ENCODE results near the gene PDZD4. TPM values are rescaled to one million over a fixed set of nuclear protein-coding genes. Genes with fewer than 3 reads are reported as not detected.
A peak's percentile ranks its signal among the peaks of the same experiment; 100 is the strongest.

Gene PDZD4
- total RNA-seq, 1 donor from 2014 or later: 0.68 TPM

GRCh38 chrX:153806999-153807575 is 23.3 kb downstream of the PDZD4 start:
- ATAC-seq: peak; percentile 81

GRCh38 chrX:153805436-153805835 is 24.9 kb downstream of the PDZD4 start:
- ATAC-seq: peak; percentile 82

GRCh38 chrX:153804621-153805020 is 25.7 kb downstream of the PDZD4 start:
- ATAC-seq: no peak

GRCh38 chrX:153804100-153804595 is 26.2 kb downstream of the PDZD4 start:
- ATAC-seq: no peak

- no peak for ATAC-seq
Observed at GRCh38 chrX:153803211-153804099, 26.9 kb downstream of the PDZD4 start.

- no peak for ATAC-seq
Observed at GRCh38 chrX:153802513-153803045, 27.8 kb downstream of the PDZD4 start.

GRCh38 chrX:153801669-153802068 is 28.7 kb downstream of the PDZD4 start:
- no peak for ATAC-seq

GRCh38 chrX:153800746-153801145 is 29.6 kb downstream of the PDZD4 start:
- ATAC-seq: no peak

GRCh38 chrX:153800177-153800722 is 30.1 kb downstream of the PDZD4 start:
- no peak for ATAC-seq

- no peak for ATAC-seq
Observed at GRCh38 chrX:153799326-153799725, 31.0 kb downstream of the PDZD4 start.

- no peak for ATAC-seq
Observed at GRCh38 chrX:153797415-153798015, 32.8 kb downstream of the PDZD4 start.

- ATAC-seq: peak; percentile 7
Observed at GRCh38 chrX:153794897-153795816, 35.2 kb downstream of the PDZD4 start.

GRCh38 chrX:153794018-153794896 is 36.1 kb downstream of the PDZD4 start, which contains the start of the genes IDH3G and SSR4:
IDH3G (minus strand) TSS chrX:153794375; CDS start chrX:153794326, 49 bp downstream.
SSR4 (plus strand) TSS chrX:153794668; CDS start chrX:153794688, 20 bp downstream.
- peak; percentile 96 for ATAC-seq

GRCh38 chrX:153793291-153793690 is 37.1 kb downstream of the PDZD4 start:
- ATAC-seq: no peak

GRCh38 chrX:153792368-153792767 is 38.0 kb downstream of the PDZD4 start:
- ATAC-seq: no peak

- ATAC-seq: no peak
Observed at GRCh38 chrX:153791104-153791852, 39.1 kb downstream of the PDZD4 start.

- ATAC-seq: no peak
Observed at GRCh38 chrX:153789654-153790053, 40.7 kb downstream of the PDZD4 start.

GRCh38 chrX:153786669-153787068 is 43.7 kb downstream of the PDZD4 start:
- no peak for ATAC-seq

- no peak for ATAC-seq
Observed at GRCh38 chrX:153784325-153784967, 45.9 kb downstream of the PDZD4 start.

Data from esophagus mucosa (tissue), 1 donor.